T-helper 22 cell (primary cell): Measurements from ENCODE around the gene RYR3.

Experiments used
- DNase-seq: peaks from one replicate; pipeline ENCODE4 v3.0.0-alpha.2; 2020; ENCODE audit warnings: low read depth

Gene RYR3

GRCh38 chr15:33320017-33320416 lies 9.2 kb downstream of the RYR3 start:
- DNase-seq = no peak

GRCh38 chr15:33322091-33322490 lies 11.3 kb downstream of the RYR3 start:
- DNase-seq = no peak

- no peak for DNase-seq
Measured at GRCh38 chr15:33324609-33325008, 13.8 kb downstream of the RYR3 start.

GRCh38 chr15:33326908-33327307 lies 16.1 kb downstream of the RYR3 start:
- no peak for DNase-seq

GRCh38 chr15:33328106-33328505 lies 17.3 kb downstream of the RYR3 start:
- no peak for DNase-seq

GRCh38 chr15:33329457-33329856 lies 18.7 kb downstream of the RYR3 start:
- DNase-seq = no peak

GRCh38 chr15:33330931-33331330 lies 20.2 kb downstream of the RYR3 start:
- DNase-seq = no peak

- DNase-seq = no peak
Measured at GRCh38 chr15:33341953-33342352, 31.2 kb downstream of the RYR3 start.

- DNase-seq = no peak
Measured at GRCh38 chr15:33343275-33343674, 32.5 kb downstream of the RYR3 start.

GRCh38 chr15:33344111-33344510 lies 33.3 kb downstream of the RYR3 start:
- no peak for DNase-seq

GRCh38 chr15:33344530-33344929 lies 33.8 kb downstream of the RYR3 start:
- DNase-seq = no peak

GRCh38 chr15:33354411-33354810 lies 43.6 kb downstream of the RYR3 start:
- DNase-seq = no peak

GRCh38 chr15:33357845-33358244 lies 47.1 kb downstream of the RYR3 start:
- DNase-seq = no peak

GRCh38 chr15:33358306-33358705 lies 47.5 kb downstream of the RYR3 start:
- no peak for DNase-seq

GRCh38 chr15:33360886-33361285 lies 50.1 kb downstream of the RYR3 start:
- DNase-seq = no peak

GRCh38 chr15:33369941-33370622 lies 59.3 kb downstream of the RYR3 start:
- DNase-seq = no peak

- DNase-seq = no peak
Measured at GRCh38 chr15:33370623-33371020, 59.9 kb downstream of the RYR3 start.

GRCh38 chr15:33371159-33371558 lies 60.4 kb downstream of the RYR3 start:
- DNase-seq = no peak

GRCh38 chr15:33374226-33374914 lies 63.6 kb downstream of the RYR3 start:
- no peak for DNase-seq

- no peak for DNase-seq
Measured at GRCh38 chr15:33375236-33375635, 64.5 kb downstream of the RYR3 start.

GRCh38 chr15:33377204-33377603 lies 66.4 kb downstream of the RYR3 start:
- no peak for DNase-seq

GRCh38 chr15:33378866-33379480 lies 68.2 kb downstream of the RYR3 start:
- DNase-seq = no peak

GRCh38 chr15:33380406-33380805 lies 69.6 kb downstream of the RYR3 start:
- DNase-seq = no peak
